A673 (cell line): ENCODE results near the gene RASGRF1. TPM values are rescaled to one million over a fixed set of nuclear protein-coding genes. Genes with fewer than 3 reads are reported as not detected.

Experiments
- BruUV-seq: library from RNA; stranded (reverse); fragments of 400-500 nt; replicated peaks from 2 replicates; lab custom pipeline; 2021; lab: Mats Ljungman, UMichigan
- CTCF ChIA-PET: fragments of 300-600 bp; sonication (Branson Sonifier 250); formaldehyde crosslinking; loops from one replicate; lab custom pipeline; 2022; ENCODE audit warnings: antibody characterized with exemption; lab: Charles Lee
- POLR2A ChIA-PET: fragments of 300-600 bp; sonication (Branson Sonifier 250); formaldehyde crosslinking; loops from one replicate; lab custom pipeline; 2022; ENCODE audit warnings: antibody characterized with exemption; ENCODE audit not compliant: low non-redundant PET; lab: Charles Lee
- DNase-seq: peaks from one replicate; pipeline ENCODE4 v3.0.0-alpha.2; 2015; ENCODE audit warnings: low spot score
- H3K27ac ChIP-seq: fragments of 200-600 bp; sonication (generic); 2 replicates; pipeline ENCODE4 v1.5.1; 2016; ENCODE audit warnings: mixed run types, low read depth, mild to moderate bottlenecking, mixed read lengths, antibody characterized with exemption, low read length; ENCODE audit not compliant: poor library complexity, severe bottlenecking
- H3K27me3 ChIP-seq: fragments of 200-600 bp; sonication (generic); replicated peaks from 2 replicates; pipeline ENCODE4 v1.6.1; 2017; ENCODE audit warnings: mixed run types, low read depth, mild to moderate bottlenecking, mixed read lengths, antibody characterized with exemption, low read length; ENCODE audit not compliant: insufficient read depth, poor library complexity
- H3K36me3 ChIP-seq: fragments of 200-600 bp; sonication (generic); 2 replicates; pipeline ENCODE4 v1.6.1; 2016; ENCODE audit warnings: mixed run types, mild to moderate bottlenecking, mixed read lengths, antibody characterized with exemption, low read length; ENCODE audit not compliant: insufficient read depth, poor library complexity, severe bottlenecking
- H3K4me1 ChIP-seq: fragments of 200-600 bp; sonication (generic); 2 replicates; pipeline ENCODE4 v1.6.1; 2017; ENCODE audit warnings: mixed run types, mild to moderate bottlenecking, mixed read lengths, antibody characterized with exemption, low read length; ENCODE audit not compliant: insufficient read depth, poor library complexity, severe bottlenecking
- H3K4me3 ChIP-seq: fragments of 200-600 bp; sonication (generic); 2 replicates; pipeline ENCODE4 v1.5.1; 2016; ENCODE audit warnings: low read depth, mixed run types, mild to moderate bottlenecking, mixed read lengths, low read length; ENCODE audit not compliant: poor library complexity, severe bottlenecking
- H3K9me3 ChIP-seq: fragments of 200-600 bp; sonication (generic); 2 replicates; pipeline ENCODE4 v1.6.1; 2016; ENCODE audit warnings: mixed run types, low read depth, mild to moderate bottlenecking, mixed read lengths, antibody characterized with exemption, low read length; ENCODE audit not compliant: poor library complexity, severe bottlenecking
- EZH2 ChIP-seq: fragments of 200-600 bp; sonication (generic); IDR thresholded peaks from 2 replicates; pipeline ENCODE4 v1.6.1; 2017; ENCODE audit warnings: borderline replicate concordance, low read depth, mild to moderate bottlenecking, mixed read lengths, antibody characterized with exemption, low read length; ENCODE audit not compliant: poor library complexity, severe bottlenecking
- intact Hi-C: fragments of 100-400 bp; cut with micrococcal nuclease; formaldehyde crosslinking; loops from one replicate; pipeline ENCODE4 v1.10.0; 2022; ENCODE audit not compliant: unreplicated experiment
- total RNA-seq: library from RNA; stranded (reverse); gene quantifications from 2 replicates; pipeline ENCODE4 v1.2.3, GENCODE V29; 2021
- TF ChIP-seq, protein P1 (sequence below): fragments of 300-800, 200-600 bp; sonication (generic); conservative IDR thresholded peaks from 2 replicates; pipeline ENCODE4 v1.5.1; 2017; ENCODE audit warnings: low read depth, mild to moderate bottlenecking, antibody characterized with exemption, low read length, moderate library complexity, mixed read lengths

RASGRF1 gene
- total RNA-seq, 1 experiment from 2014 or later: 0.73 TPM

DNA sequence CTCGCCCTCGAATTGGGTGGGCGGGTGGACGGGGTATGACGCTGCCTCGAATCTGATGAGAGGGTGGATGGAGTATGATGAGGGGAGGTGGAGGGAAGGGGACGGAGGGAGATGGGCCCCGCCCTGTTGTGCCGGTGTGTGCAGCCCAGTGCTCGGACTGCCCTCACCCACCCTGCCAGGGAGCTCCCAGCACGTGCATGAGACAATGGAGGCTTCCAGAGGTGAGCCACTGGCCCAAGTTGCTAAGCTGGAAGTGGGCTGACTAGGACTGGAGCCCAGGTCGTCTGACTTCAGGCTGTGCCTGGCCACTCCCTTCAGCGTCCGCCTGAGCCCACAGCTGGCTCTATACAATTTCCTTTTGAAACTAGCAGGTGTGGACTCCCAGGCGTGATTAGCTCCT lies 98.7 kb downstream of the RASGRF1 start:
- Histone ChIP-seq H3K27me3 (no peaks in the 10 kb centered on the region), H3K4me1 (no peaks in the 10 kb centered on the region), H3K4me3 (no peak overlapping the region), H3K36me3 (no peaks in the 10 kb centered on the region), H3K9me3 (no peaks in the 10 kb centered on the region), H3K27ac (no peak overlapping the region)
- DNase-seq: no peak
- POLR2A ChIA-PET: no interaction called here
- TF ChIP-seq, protein P1, sequence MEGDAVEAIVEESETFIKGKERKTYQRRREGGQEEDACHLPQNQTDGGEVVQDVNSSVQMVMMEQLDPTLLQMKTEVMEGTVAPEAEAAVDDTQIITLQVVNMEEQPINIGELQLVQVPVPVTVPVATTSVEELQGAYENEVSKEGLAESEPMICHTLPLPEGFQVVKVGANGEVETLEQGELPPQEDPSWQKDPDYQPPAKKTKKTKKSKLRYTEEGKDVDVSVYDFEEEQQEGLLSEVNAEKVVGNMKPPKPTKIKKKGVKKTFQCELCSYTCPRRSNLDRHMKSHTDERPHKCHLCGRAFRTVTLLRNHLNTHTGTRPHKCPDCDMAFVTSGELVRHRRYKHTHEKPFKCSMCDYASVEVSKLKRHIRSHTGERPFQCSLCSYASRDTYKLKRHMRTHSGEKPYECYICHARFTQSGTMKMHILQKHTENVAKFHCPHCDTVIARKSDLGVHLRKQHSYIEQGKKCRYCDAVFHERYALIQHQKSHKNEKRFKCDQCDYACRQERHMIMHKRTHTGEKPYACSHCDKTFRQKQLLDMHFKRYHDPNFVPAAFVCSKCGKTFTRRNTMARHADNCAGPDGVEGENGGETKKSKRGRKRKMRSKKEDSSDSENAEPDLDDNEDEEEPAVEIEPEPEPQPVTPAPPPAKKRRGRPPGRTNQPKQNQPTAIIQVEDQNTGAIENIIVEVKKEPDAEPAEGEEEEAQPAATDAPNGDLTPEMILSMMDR: no peak
- no peak for TF ChIP-seq EZH2
- CTCF ChIA-PET: no interaction called here
- intact Hi-C loops: no loop called here
- no TSS peak for BruUV-seq

DNA sequence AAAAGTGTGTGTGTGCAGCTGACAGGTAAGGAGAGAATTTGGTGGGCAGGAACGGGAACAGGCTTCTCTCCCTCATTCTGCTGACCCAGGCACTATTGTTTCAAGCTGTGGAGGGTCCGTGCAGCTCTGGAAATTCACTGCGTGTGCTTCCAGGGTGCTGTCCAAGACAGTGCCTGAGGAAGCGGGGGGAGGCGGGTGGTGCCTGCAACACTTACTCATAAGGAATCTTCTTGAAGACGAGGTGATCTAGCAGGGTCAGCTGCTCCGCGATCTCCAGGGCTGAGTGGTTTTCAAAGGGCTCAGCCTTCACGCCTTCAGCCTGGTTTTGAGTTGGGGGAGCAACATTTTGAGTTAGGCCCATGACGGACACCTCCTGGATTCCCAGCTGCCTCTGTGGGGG lies 99.1 kb downstream of the RASGRF1 start:
- CTCF ChIA-PET: no interaction called here
- no peak for DNase-seq
- Histone ChIP-seq H3K36me3 (no peaks in the 10 kb centered on the region), H3K4me1 (no peaks in the 10 kb centered on the region), H3K27ac (no peak overlapping the region), H3K27me3 (no peaks in the 10 kb centered on the region), H3K4me3 (no peak overlapping the region), H3K9me3 (no peaks in the 10 kb centered on the region)
- TF ChIP-seq, protein P1: no peak
- no peak for TF ChIP-seq EZH2
- intact Hi-C loops: no loop called here
- POLR2A ChIA-PET: no interaction called here
- no TSS peak for BruUV-seq

GRCh38 chr15:78990278-78990677 lies 100.3 kb downstream of the RASGRF1 start:
- TF ChIP-seq EZH2: no peak
- TF ChIP-seq, protein P1: no peak
- CTCF ChIA-PET: no interaction called here

More at GRCh38 chr15:78990278-78990677, 100.3 kb downstream of the RASGRF1 start:
- DNase-seq: no peak
- intact Hi-C loops: no loop called here
- BruUV-seq: no TSS peak
- Histone ChIP-seq H3K4me3 (no peak overlapping the region), H3K36me3 (no peaks in the 10 kb centered on the region), H3K9me3 (no peaks in the 10 kb centered on the region), H3K27ac (no peak overlapping the region), H3K4me1 (no peaks in the 10 kb centered on the region), H3K27me3 (no peaks in the 10 kb centered on the region)
- POLR2A ChIA-PET: no interaction called here
